Muscle of leg (tissue), 11 donors: ENCODE measurements around the gene PPP1R37. TPM values are rescaled to one million over a fixed set of nuclear protein-coding genes. Genes with fewer than 3 reads are reported as not detected.
A peak's percentile ranks its signal among the peaks of the same experiment; 100 is the strongest.

Source experiments
- DNase-seq: peaks from one replicate; pipeline ENCODE4 v3.0.0; 2013
- H3K27ac ChIP-seq: one replicate; pipeline ENCODE4 v1.5.1; 2013; ENCODE audit warnings: mild to moderate bottlenecking, low read length, control low read depth
- H3K27me3 ChIP-seq: one replicate; pipeline ENCODE4 v1.6.1; 2013; ENCODE audit warnings: low read length; ENCODE audit not compliant: control insufficient read depth, insufficient read depth
- H3K36me3 ChIP-seq: one replicate; pipeline ENCODE4 v1.6.1; 2013; ENCODE audit warnings: low read length; ENCODE audit not compliant: control insufficient read depth, insufficient read depth
- H3K4me1 ChIP-seq: one replicate; pipeline ENCODE4 v1.6.1; 2013; ENCODE audit warnings: low read length; ENCODE audit not compliant: control insufficient read depth, insufficient read depth
- H3K4me3 ChIP-seq: one replicate; pipeline ENCODE4 v1.5.1; 2013; ENCODE audit warnings: low read length, control low read depth
- H3K9me3 ChIP-seq: replicated peaks from 2 replicates; pipeline ENCODE4 v1.6.1; 2013; ENCODE audit warnings: low read depth, low read length; ENCODE audit not compliant: control insufficient read depth
- WGBS: methylation state at CpG from one replicate; pipeline ENCODE4 v1.1.5; 2013; ENCODE audit warnings: missing lambda C conversion rate; ENCODE audit not compliant: insufficient coverage; 5-methylcytosine and 5-hydroxymethylcytosine counted together
- polyA plus RNA-seq, 8 donors: library from polyadenylated mRNA; unstranded; fragments of 120-200 nt; gene quantifications; one replicate each; pipeline versions ENCODE4 v1.2.1 to v1.2.3, GENCODE V29; 2013; ENCODE audit warnings: inconsistent platforms in 1 of 8, low replicate concordance in 1 of 8; ENCODE audit not compliant: insufficient read length in 8 of 8, insufficient read depth in 1 of 8
- total RNA-seq: library from RNA; stranded (reverse); fragments of 120-200 nt; gene quantifications from one replicate; pipeline ENCODE4 v1.2.4, GENCODE V29; 2013

PPP1R37 gene
- total and polyA plus RNA-seq, 9 donors: 19.4 to 29.3 (median 23.0) TPM

GRCh38 chr19:45079063-45079910, 13.7 kb upstream of the PPP1R37 start, which contains the start of gene GEMIN7:
GEMIN7 (plus strand) TSS chr19:45079260; CDS start chr19:45090115, 10,855 bp downstream.
- H3K4me3 ChIP-seq: peak within 1 kb of the TSS; percentile 86
- no peaks in the 10 kb centered on the region for H3K9me3 ChIP-seq
- peak; percentile 81 for DNase-seq
- H3K4me1 ChIP-seq: peaks cover 33% of the 10 kb centered on the region
- under 1% methylated on average over 46 of the region's 61 CpGs for WGBS
- H3K27me3 ChIP-seq: peaks cover 4% of the 10 kb centered on the region
- H3K36me3 ChIP-seq: peaks cover 11% of the 10 kb centered on the region
- peak within 1 kb of the TSS; percentile 21 for H3K27ac ChIP-seq

- Histone ChIP-seq H3K27ac (peak overlapping the region; percentile 10), H3K4me3 (peak overlapping the region; percentile 86), H3K27me3 (peaks cover 4% of the 10 kb centered on the region), H3K36me3 (peaks cover 17% of the 10 kb centered on the region), H3K9me3 (no peaks in the 10 kb centered on the region), H3K4me1 (peaks cover 29% of the 10 kb centered on the region)
- WGBS: 12% methylated on average over 5 of the region's 6 CpGs
- DNase-seq: no peak
Observed at GRCh38 chr19:45079911-45080370, 13.0 kb upstream of the PPP1R37 start.

GRCh38 chr19:45082170-45082569, 10.8 kb upstream of the PPP1R37 start:
- Histone ChIP-seq H3K4me1 (peaks cover 13% of the 10 kb centered on the region), H3K9me3 (no peaks in the 10 kb centered on the region), H3K27ac (no peak overlapping the region), H3K4me3 (no peak overlapping the region), H3K36me3 (peaks cover 21% of the 10 kb centered on the region), H3K27me3 (no peaks in the 10 kb centered on the region)
- DNase-seq: no peak
- 88% methylated on average over 5 of the region's 5 CpGs for WGBS

- WGBS: 100% methylated on average over 1 of the region's 4 CpGs
- Histone ChIP-seq H3K36me3 (peaks cover 45% of the 10 kb centered on the region), H3K27me3 (no peaks in the 10 kb centered on the region)
Observed at GRCh38 chr19:45086480-45086879, 6.5 kb upstream of the PPP1R37 start.

GRCh38 chr19:45087531-45087930, 5.4 kb upstream of the PPP1R37 start:
- no peak overlapping the region for H3K4me3 ChIP-seq
- 83% methylated on average over 11 of the region's 11 CpGs for WGBS
- H3K9me3 ChIP-seq: no peaks in the 10 kb centered on the region
- no peak overlapping the region for H3K27ac ChIP-seq
- H3K36me3 ChIP-seq: peaks cover 38% of the 10 kb centered on the region
- no peak for DNase-seq
- peaks cover 11% of the 10 kb centered on the region for H3K4me1 ChIP-seq
- no peaks in the 10 kb centered on the region for H3K27me3 ChIP-seq

More at GRCh38 chr19:45086480-45086879, 6.5 kb upstream of the PPP1R37 start:
- no peak overlapping the region for H3K27ac ChIP-seq
- DNase-seq: no peak
- H3K9me3 ChIP-seq: no peaks in the 10 kb centered on the region
- H3K4me1 ChIP-seq: peaks cover 11% of the 10 kb centered on the region
- H3K4me3 ChIP-seq: no peak overlapping the region

GRCh38 chr19:45090034-45090433, 2.9 kb upstream of the PPP1R37 start:
- no peak for DNase-seq
- Histone ChIP-seq H3K27ac (no peak overlapping the region), H3K4me1 (peaks cover 23% of the 10 kb centered on the region), H3K4me3 (no peak overlapping the region), H3K36me3 (peaks cover 29% of the 10 kb centered on the region), H3K9me3 (no peaks in the 10 kb centered on the region), H3K27me3 (no peaks in the 10 kb centered on the region)
- WGBS: 90% methylated on average over 17 of the region's 17 CpGs

GRCh38 chr19:45090606-45091005, 2.4 kb upstream of the PPP1R37 start:
- DNase-seq: no peak
- H3K9me3 ChIP-seq: no peaks in the 10 kb centered on the region
- peaks cover 29% of the 10 kb centered on the region for H3K36me3 ChIP-seq
- H3K27me3 ChIP-seq: no peaks in the 10 kb centered on the region
- peak overlapping the region; percentile 47 for H3K4me3 ChIP-seq
- H3K4me1 ChIP-seq: peaks cover 23% of the 10 kb centered on the region
- WGBS: 10% methylated on average over 2 of the region's 5 CpGs
- peak overlapping the region; percentile 80 for H3K27ac ChIP-seq

- DNase-seq: peak; percentile 99
- H3K4me1 ChIP-seq: peaks cover 28% of the 10 kb centered on the region
- peak overlapping the region; percentile 69 for H3K4me3 ChIP-seq
- 3% methylated on average over 52 of the region's 64 CpGs for WGBS
- peak overlapping the region; percentile 99 for H3K27ac ChIP-seq
- no peaks in the 10 kb centered on the region for H3K27me3 ChIP-seq
- peaks cover 32% of the 10 kb centered on the region for H3K36me3 ChIP-seq
- no peaks in the 10 kb centered on the region for H3K9me3 ChIP-seq
Observed at GRCh38 chr19:45091031-45091923, 1.7 kb upstream of the PPP1R37 start.

- H3K4me3 ChIP-seq: peak overlapping the region; percentile 69
- no peak for DNase-seq
- H3K27ac ChIP-seq: no peak overlapping the region
- H3K9me3 ChIP-seq: no peaks in the 10 kb centered on the region
- WGBS: 71% methylated on average over 5 of the region's 9 CpGs
- H3K36me3 ChIP-seq: peaks cover 18% of the 10 kb centered on the region
- H3K4me1 ChIP-seq: peaks cover 53% of the 10 kb centered on the region
- no peaks in the 10 kb centered on the region for H3K27me3 ChIP-seq
Observed at GRCh38 chr19:45094137-45094536, 1.2 kb downstream of the PPP1R37 start.

- Histone ChIP-seq H3K27me3 (no peaks in the 10 kb centered on the region), H3K4me3 (no peak overlapping the region), H3K9me3 (no peaks in the 10 kb centered on the region), H3K36me3 (peaks cover 16% of the 10 kb centered on the region), H3K4me1 (peaks cover 59% of the 10 kb centered on the region), H3K27ac (no peak overlapping the region)
- WGBS: 87% methylated on average over 5 of the region's 5 CpGs
- DNase-seq: no peak
Observed at GRCh38 chr19:45094707-45095106, 1.7 kb downstream of the PPP1R37 start.
